K562 (cell line): Measurements from ENCODE around the gene SYT17. TPM values are rescaled to one million over a fixed set of nuclear protein-coding genes. Genes with fewer than 3 reads are reported as not detected.

Experiments
- ATAC-seq: fragments of 200-7000 bp; cut with Tn5 transposase; 3 replicates; pipeline ENCODE4 v1.9.1; 2020; ENCODE audit warnings: moderate library complexity
- BruUV-seq: library from RNA; stranded (reverse); fragments of 400-500 nt; replicated peaks from 2 replicates; lab custom pipeline; 2021; lab: Mats Ljungman, UMichigan
- CTCF ChIA-PET: fragments of 300-600 bp; formaldehyde crosslinking; extraction: SDS; loops from one replicate; lab custom pipeline; 2021; ENCODE audit warnings: low intra/inter-chr PET ratio; lab: Yijun Ruan, JAX
- POLR2A ChIA-PET: fragments of 300-600, 350-650 bp; sonication (Branson Sonifier 250); formaldehyde crosslinking; extraction: SDS; loops from one replicate; lab custom pipeline; 2021; ENCODE audit warnings: antibody characterized with exemption, inconsistent platforms; lab: Yijun Ruan, JAX
- DNase-seq, 4 experiments: peaks; one replicate each; pipeline versions ENCODE4 v3.0.0 to v3.0.0-alpha.2; 2011 to 2018; ENCODE audit warnings: low spot score in 3 of 4, mixed read lengths in 3 of 4; ENCODE audit errors: extremely low read depth in 1 of 4
- FAIRE-seq: peaks from 2 replicates; lab custom pipeline; 2011; peaks lifted over from hg19 to GRCh38; lab: Jason Lieb, UNC
- H2AFZ ChIP-seq: 2 replicates; pipeline ENCODE4 v1.6.0; 2011; ENCODE audit warnings: low read depth, low read length, control low read depth, inconsistent platforms
- H3K27ac ChIP-seq: fragments of 200-600 bp; 3 replicates; pipeline ENCODE4 v1.8.0; 2011; ENCODE audit warnings: low read depth, mild to moderate bottlenecking, control low read depth, inconsistent platforms, low read length, moderate library complexity, mixed read lengths; ENCODE audit errors: extremely low read depth
- H3K27me3 ChIP-seq, 2 experiments: fragments of 300-600 bp in 1 of 2; 2 replicates in 1 of 2; 3 replicates in 1 of 2; pipeline versions ENCODE4 v1.6.0 to v1.8.0; 2011; ENCODE audit warnings: inconsistent platforms in 2 of 2, low read length in 2 of 2, mild to moderate bottlenecking in 1 of 2, mixed read lengths in 1 of 2, moderate library complexity in 1 of 2; ENCODE audit not compliant: control insufficient read depth in 2 of 2, insufficient read depth in 2 of 2
- H3K36me3 ChIP-seq: fragments of 300-600 bp; 3 replicates; pipeline ENCODE4 v1.8.0; 2011; ENCODE audit warnings: mild to moderate bottlenecking, low read length, inconsistent platforms; ENCODE audit not compliant: control insufficient read depth, insufficient read depth
- H3K4me1 ChIP-seq, 2 experiments: fragments of 200-600 bp in 1 of 2; replicated peaks in 1 of 2; 2 replicates in 1 of 2; 3 replicates in 1 of 2; pipeline versions ENCODE4 v1.5.1 to v1.8.0; 2011; ENCODE audit warnings: inconsistent platforms in 2 of 2, low read length in 2 of 2, mild to moderate bottlenecking in 1 of 2, mixed read lengths in 1 of 2, moderate library complexity in 1 of 2; ENCODE audit not compliant: control insufficient read depth in 2 of 2, insufficient read depth in 2 of 2
- H3K4me2 ChIP-seq: 2 replicates; pipeline ENCODE4 v1.6.1; 2011; ENCODE audit warnings: low read length, control low read depth, inconsistent platforms, mixed read lengths; ENCODE audit not compliant: insufficient read depth
- H3K4me3 ChIP-seq: fragments of 200-600 bp; sonication (generic), shearing (Covaris generic); 2 replicates; pipeline ENCODE4 v1.5.1; 2016; ENCODE audit warnings: control low read depth, inconsistent platforms
- H3K79me2 ChIP-seq: fragments of 200-600 bp; 3 replicates; pipeline ENCODE4 v1.8.0; 2011; ENCODE audit warnings: low read length, inconsistent platforms; ENCODE audit not compliant: control insufficient read depth, insufficient read depth
- H3K9ac ChIP-seq, 2 experiments: 2 replicates each; pipeline versions ENCODE4 v1.6.0 to v1.6.1; 2011; ENCODE audit warnings: low read depth in 2 of 2, low read length in 2 of 2, control low read depth in 1 of 2, inconsistent platforms in 1 of 2, mild to moderate bottlenecking in 1 of 2, mixed read lengths in 1 of 2; ENCODE audit not compliant: insufficient read depth in 1 of 2
- H3K9me1 ChIP-seq: one replicate; pipeline ENCODE4 v1.6.0; 2011; ENCODE audit warnings: inconsistent platforms, mild to moderate bottlenecking, low read length, moderate library complexity; ENCODE audit not compliant: control insufficient read depth, insufficient read depth
- H3K9me3 ChIP-seq: replicated peaks from 2 replicates; pipeline ENCODE4 v1.5.1; 2011; ENCODE audit warnings: low read depth, low read length, inconsistent platforms; ENCODE audit not compliant: control insufficient read depth, insufficient read depth
- H4K20me1 ChIP-seq: replicated peaks from 2 replicates; pipeline ENCODE4 v1.6.1; 2011; ENCODE audit warnings: low read length, inconsistent platforms, mixed read lengths; ENCODE audit not compliant: control insufficient read depth, insufficient read depth
- CCAR2 ChIP-seq: fragments of 200-400 bp; formaldehyde crosslinking; IDR thresholded peaks from 2 replicates; pipeline ENCODE4 v1.6.1; 2017; ENCODE audit warnings: mild to moderate bottlenecking, low read depth, low read length
- CHD1 ChIP-seq: fragments of 200-600 bp; sonication (generic); IDR thresholded peaks from one replicate; pipeline ENCODE4 v1.6.1; 2012; ENCODE audit warnings: mild to moderate bottlenecking, moderate library complexity, low read length, inconsistent platforms
- DEAF1 ChIP-seq: fragments of 450-650 bp; formaldehyde crosslinking; IDR thresholded peaks from 2 replicates; pipeline ENCODE4 v1.4.0; 2020; ENCODE audit warnings: mild to moderate bottlenecking, moderate library complexity
- E2F5 ChIP-seq: sonication (generic); formaldehyde crosslinking; IDR thresholded peaks from 2 replicates; pipeline ENCODE4 v1.8.0; 2022; ENCODE audit warnings: mild to moderate bottlenecking, missing genetic modification reagents
- HDAC1 ChIP-seq, 2 experiments: fragments of 450-650 bp; IDR thresholded peaks; 2 replicates each; pipeline ENCODE4 v1.6.1; 2016 to 2017; ENCODE audit warnings: inconsistent platforms in 1 of 2, mild to moderate bottlenecking in 1 of 2, moderate library complexity in 1 of 2
- NFE2L1 ChIP-seq: fragments of 450-650 bp; IDR thresholded peaks from 2 replicates; pipeline ENCODE4 v1.6.1; 2016; ENCODE audit warnings: missing genetic modification characterization, low read depth, mild to moderate bottlenecking, missing compliant biosample characterization, moderate library complexity, borderline replicate concordance
- NR2F6 ChIP-seq: fragments of 450-650 bp; formaldehyde crosslinking; IDR thresholded peaks from 2 replicates; pipeline ENCODE4 v1.4.0; 2020; ENCODE audit warnings: mild to moderate bottlenecking
- PHF21A ChIP-seq: fragments of 450-650 bp; IDR thresholded peaks from 2 replicates; pipeline ENCODE4 v1.6.1; 2017; ENCODE audit warnings: low read depth, borderline replicate concordance
- POLR2G ChIP-seq: fragments of 200-400 bp; formaldehyde crosslinking; IDR thresholded peaks from 2 replicates; pipeline ENCODE4 v1.6.1; 2017; ENCODE audit warnings: low read depth, mild to moderate bottlenecking, antibody characterized with exemption, low read length, moderate library complexity
- RBM17 ChIP-seq: fragments of 200-400 bp; formaldehyde crosslinking; IDR thresholded peaks from 2 replicates; pipeline ENCODE4 v1.6.1; 2017; ENCODE audit warnings: low read depth, mild to moderate bottlenecking, low read length, borderline replicate concordance
- TAF7 ChIP-seq: fragments of 450-650 bp; IDR thresholded peaks from 2 replicates; pipeline ENCODE4 v1.6.1; 2016; ENCODE audit warnings: missing genetic modification characterization, missing compliant biosample characterization
- WGBS: fragments of 100-300 bp; shearing (Covaris generic); methylation state at CpG from one replicate; pipeline ENCODE4 v1.1.6; 2016; ENCODE audit warnings: low coverage, mixed read lengths; ENCODE audit not compliant: insufficient coverage; ENCODE audit errors: missing lambda C conversion rate; 5-methylcytosine and 5-hydroxymethylcytosine counted together
- in situ Hi-C: fragments of 300-500 bp; cut with MboI; formaldehyde crosslinking; loops from 4 replicates; pipeline ENCODE4 v1.15.0; 2018; ENCODE audit warnings: inconsistent platforms, mixed read lengths
- intact Hi-C: fragments of 100-400 bp; cut with micrococcal nuclease; formaldehyde crosslinking; loops from 2 replicates; pipeline ENCODE4 v1.14.2; 2022
- polyA plus RNA-seq, 8 experiments: library from polyadenylated mRNA; depleted of rRNA in 4 of 8; stranded (reverse) in 5 of 8; unstranded in 3 of 8; fragments of >200 nt; fragmentation: Nextera tagmentation in 2 of 8; fragmentation: Illumina TruSeq in 1 of 8; extraction: Ambion mirVana in 2 of 8; extraction: Trizol in 1 of 8; gene quantifications; 2 replicates each; pipeline versions ENCODE4 v1.2.1 to v1.2.3, GENCODE V29; 2011 to 2014; ENCODE audit warnings: inconsistent platforms in 1 of 8, missing spikeins in 1 of 8
- total RNA-seq, 7 experiments: library from RNA; depleted of rRNA in 6 of 7; stranded (reverse); fragments of >200 nt in 6 of 7; fragmentation: Illumina TruSeq in 2 of 7; extraction: Trizol in 2 of 7; gene quantifications; 2 replicates each; pipeline versions ENCODE4 v1.2.1 to v1.2.3, GENCODE V29; 2011 to 2021; ENCODE audit warnings: low replicate concordance in 1 of 7
- TF ChIP-seq, protein P1 (sequence below): fragments of 250-450 bp; sonication (Bioruptor Pico); IDR thresholded peaks from 2 replicates; pipeline ENCODE4 v1.5.0; 2021
- TF ChIP-seq, protein P2 (sequence below): fragments of 450-650 bp; IDR thresholded peaks from 2 replicates; pipeline ENCODE4 v1.6.1; 2017; ENCODE audit warnings: antibody characterized with exemption, mild to moderate bottlenecking

Gene SYT17
- total and polyA plus RNA-seq, 9 of the 15 experiments (the other 6 are each of a cell fraction or from before 2014, with no cell fraction given), result not detected

GRCh38 chr16:19295393-19295792, 127.4 kb downstream of the SYT17 start (continued):
- TF ChIP-seq, protein P1, sequence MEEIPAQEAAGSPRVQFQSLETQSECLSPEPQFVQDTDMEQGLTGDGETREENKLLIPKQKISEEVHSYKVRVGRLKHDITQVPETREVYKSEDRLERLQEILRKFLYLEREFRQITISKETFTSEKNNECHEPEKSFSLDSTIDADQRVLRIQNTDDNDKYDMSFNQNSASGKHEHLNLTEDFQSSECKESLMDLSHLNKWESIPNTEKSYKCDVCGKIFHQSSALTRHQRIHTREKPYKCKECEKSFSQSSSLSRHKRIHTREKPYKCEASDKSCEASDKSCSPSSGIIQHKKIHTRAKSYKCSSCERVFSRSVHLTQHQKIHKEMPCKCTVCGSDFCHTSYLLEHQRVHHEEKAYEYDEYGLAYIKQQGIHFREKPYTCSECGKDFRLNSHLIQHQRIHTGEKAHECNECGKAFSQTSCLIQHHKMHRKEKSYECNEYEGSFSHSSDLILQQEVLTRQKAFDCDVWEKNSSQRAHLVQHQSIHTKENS (CRISPR knock-in tag), result no peak
- TF ChIP-seq, protein P2, sequence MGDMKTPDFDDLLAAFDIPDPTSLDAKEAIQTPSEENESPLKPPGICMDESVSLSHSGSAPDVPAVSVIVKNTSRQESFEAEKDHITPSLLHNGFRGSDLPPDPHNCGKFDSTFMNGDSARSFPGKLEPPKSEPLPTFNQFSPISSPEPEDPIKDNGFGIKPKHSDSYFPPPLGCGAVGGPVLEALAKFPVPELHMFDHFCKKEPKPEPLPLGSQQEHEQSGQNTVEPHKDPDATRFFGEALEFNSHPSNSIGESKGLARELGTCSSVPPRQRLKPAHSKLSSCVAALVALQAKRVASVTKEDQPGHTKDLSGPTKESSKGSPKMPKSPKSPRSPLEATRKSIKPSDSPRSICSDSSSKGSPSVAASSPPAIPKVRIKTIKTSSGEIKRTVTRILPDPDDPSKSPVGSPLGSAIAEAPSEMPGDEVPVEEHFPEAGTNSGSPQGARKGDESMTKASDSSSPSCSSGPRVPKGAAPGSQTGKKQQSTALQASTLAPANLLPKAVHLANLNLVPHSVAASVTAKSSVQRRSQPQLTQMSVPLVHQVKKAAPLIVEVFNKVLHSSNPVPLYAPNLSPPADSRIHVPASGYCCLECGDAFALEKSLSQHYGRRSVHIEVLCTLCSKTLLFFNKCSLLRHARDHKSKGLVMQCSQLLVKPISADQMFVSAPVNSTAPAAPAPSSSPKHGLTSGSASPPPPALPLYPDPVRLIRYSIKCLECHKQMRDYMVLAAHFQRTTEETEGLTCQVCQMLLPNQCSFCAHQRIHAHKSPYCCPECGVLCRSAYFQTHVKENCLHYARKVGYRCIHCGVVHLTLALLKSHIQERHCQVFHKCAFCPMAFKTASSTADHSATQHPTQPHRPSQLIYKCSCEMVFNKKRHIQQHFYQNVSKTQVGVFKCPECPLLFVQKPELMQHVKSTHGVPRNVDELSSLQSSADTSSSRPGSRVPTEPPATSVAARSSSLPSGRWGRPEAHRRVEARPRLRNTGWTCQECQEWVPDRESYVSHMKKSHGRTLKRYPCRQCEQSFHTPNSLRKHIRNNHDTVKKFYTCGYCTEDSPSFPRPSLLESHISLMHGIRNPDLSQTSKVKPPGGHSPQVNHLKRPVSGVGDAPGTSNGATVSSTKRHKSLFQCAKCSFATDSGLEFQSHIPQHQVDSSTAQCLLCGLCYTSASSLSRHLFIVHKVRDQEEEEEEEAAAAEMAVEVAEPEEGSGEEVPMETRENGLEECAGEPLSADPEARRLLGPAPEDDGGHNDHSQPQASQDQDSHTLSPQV, result no peak

GRCh38 chr16:19297454-19297853, 129.4 kb downstream of the SYT17 start:
- peaks cover 0 to 12% of the 10 kb centered on the region in 2 experiments; a peak in 4 of 5 replicates for H3K27me3 ChIP-seq
- H3K27ac ChIP-seq, result no peak overlapping the region
- ChIA-PET CTCF (no interaction called here), POLR2A (no interaction called here)
- WGBS, result 0% methylated on average over 1 of the region's 1 CpG
- DNase-seq (no peak), ATAC-seq (no peak), FAIRE-seq (no peak)
- no peaks in the 10 kb centered on the region for H3K9me1 ChIP-seq
- intact Hi-C loops (no loop called here), in situ Hi-C loops (no loop called here)
- no peak overlapping the region for H3K9ac ChIP-seq
- H2AFZ ChIP-seq, result no peak overlapping the region
- no peaks in the 10 kb centered on the region for H3K36me3 ChIP-seq
- no peaks in the 10 kb centered on the region for H3K4me1 ChIP-seq
- no TSS peak for BruUV-seq
- H3K79me2 ChIP-seq, result no peaks in the 10 kb centered on the region
- H3K4me3 ChIP-seq, result no peak overlapping the region
- 0 out of 2 replicates have a peak, but pooled peaks cover 3% of the 10 kb centered on the region for H4K20me1 ChIP-seq
- H3K4me2 ChIP-seq, result no peak overlapping the region
- no peaks in the 10 kb centered on the region for H3K9me3 ChIP-seq
- TF ChIP-seq TAF7 (tag) (no peak), RBM17 (no peak), HDAC1 (IDR thresholded peaks at IDR 0.05) (no peak), CHD1 (no peak), DEAF1 (CRISPR knock-in tag) (no peak), CCAR2 (no peak), NFE2L1 (tag) (no peak), POLR2G (no peak), PHF21A (no peak), NR2F6 (CRISPR knock-in tag) (no peak), E2F5 (CRISPR knock-in tag) (no peak)
